ENCODE measurements around the gene C12orf57. TPM values are rescaled to one million over a fixed set of nuclear protein-coding genes. Genes with fewer than 3 reads are reported as not detected.
A peak's percentile ranks its signal among the peaks of the same experiment; 100 is the strongest.

Gene C12orf57
- total RNA-seq, 1 donor from 2014 or later, result 251 TPM

- intact Hi-C loops (cut with DNase I), result no loop called here
- no peak for ATAC-seq (ENCODE audit: poor library complexity)
Measured at GRCh38 chr12:6975297-6976032, 31.6 kb downstream of the C12orf57 start.

GRCh38 chr12:6977653-6978052 is 33.8 kb downstream of the C12orf57 start:
- ATAC-seq (ENCODE audit: poor library complexity), result no peak
- intact Hi-C loops (cut with DNase I), result no loop called here
- DNase-seq, result no peak

More at GRCh38 chr12:6975297-6976032, 31.6 kb downstream of the C12orf57 start:
- no peak for DNase-seq

- no peak for ATAC-seq (ENCODE audit: poor library complexity)
- DNase-seq, result no peak
- intact Hi-C loops (cut with DNase I), result no loop called here
Measured at GRCh38 chr12:6978188-6978587, 34.4 kb downstream of the C12orf57 start.

GRCh38 chr12:6978611-6979011 is 34.8 kb downstream of the C12orf57 start:
- DNase-seq, result no peak
- peak; percentile 44 for ATAC-seq (ENCODE audit: poor library complexity)
- intact Hi-C loops (cut with DNase I), result no loop called here

- intact Hi-C loops (cut with DNase I), result no loop called here
- no peak for DNase-seq
- ATAC-seq (ENCODE audit: poor library complexity), result peak; percentile 82
Measured at GRCh38 chr12:6979021-6979420, 35.2 kb downstream of the C12orf57 start.

- DNase-seq, result no peak
- intact Hi-C loops (cut with DNase I), result no loop called here
- peak; percentile 6 for ATAC-seq (ENCODE audit: poor library complexity)
Measured at GRCh38 chr12:6979453-6979852, 35.6 kb downstream of the C12orf57 start.

GRCh38 chr12:6980075-6980474 is 36.3 kb downstream of the C12orf57 start:
- intact Hi-C loops (cut with DNase I), result no loop called here
- no peak for DNase-seq
- ATAC-seq (ENCODE audit: poor library complexity), result no peak

GRCh38 chr12:6980740-6981139 is 36.9 kb downstream of the C12orf57 start:
- no peak for ATAC-seq (ENCODE audit: poor library complexity)
- DNase-seq, result no peak
- intact Hi-C loops (cut with DNase I), result no loop called here

- ATAC-seq (ENCODE audit: poor library complexity) (no peak), DNase-seq (no peak)
- intact Hi-C loops (cut with DNase I), result no loop called here
Measured at GRCh38 chr12:6981152-6982052, 37.6 kb downstream of the C12orf57 start.

GRCh38 chr12:6982532-6982931 is 38.7 kb downstream of the C12orf57 start:
- intact Hi-C loops (cut with DNase I), result no loop called here
- DNase-seq, result no peak
- ATAC-seq (ENCODE audit: poor library complexity), result no peak

GRCh38 chr12:6987956-6988553 is 44.2 kb downstream of the C12orf57 start:
- no peak for DNase-seq
- ATAC-seq (ENCODE audit: poor library complexity), result peak; percentile 42
- intact Hi-C loops (cut with DNase I), result no loop called here

Small RNAs within 50 kb of the gene (microRNA-seq; reads per million reads assigned to microRNA genes)
- gene MIR141, result not detected
- gene MIR200C, result 8.4 reads per million, percentile 22 among the genes with 10 or more reads in this experiment

Other genes starting within 250 kb of the C12orf57 start
- 0.35 TPM for gene PIANP, start 243.2 kb upstream of the C12orf57 start, total RNA-seq
- 70.4 TPM for gene COPS7A, start 220.0 kb upstream of the C12orf57 start, total RNA-seq
- gene MLF2, start 190.9 kb upstream of the C12orf57 start, total RNA-seq, result 153 TPM
- gene PTMS, start 177.7 kb upstream of the C12orf57 start, total RNA-seq, result 108 TPM
- 0.22 TPM for gene LAG3, start 171.5 kb upstream of the C12orf57 start, total RNA-seq
- gene CD4, start 154.5 kb upstream of the C12orf57 start, total RNA-seq, result 10.4 TPM
- gene GPR162, start 122.2 kb upstream of the C12orf57 start, total RNA-seq, result 4.4 TPM
- gene P3H3, start 115.6 kb upstream of the C12orf57 start, total RNA-seq, result 10.0 TPM
- gene GNB3, start 103.1 kb upstream of the C12orf57 start, total RNA-seq, result 2.9 TPM
- 1.3 TPM for gene CDCA3, start 92.7 kb upstream of the C12orf57 start, total RNA-seq
- gene USP5, start 91.9 kb upstream of the C12orf57 start, total RNA-seq, result 63.0 TPM
- gene TPI1, start 76.5 kb upstream of the C12orf57 start, total RNA-seq, result 804 TPM
- gene SPSB2, start 70.7 kb upstream of the C12orf57 start, total RNA-seq, result 3.2 TPM
- 8.2 TPM for gene LRRC23, start 39.2 kb upstream of the C12orf57 start, total RNA-seq
- gene ENO2, start 29.4 kb upstream of the C12orf57 start, total RNA-seq, result 7.4 TPM
- gene ATN1, start 16.1 kb upstream of the C12orf57 start, total RNA-seq, result 69.7 TPM
- not detected for gene RNU7-1, start 206 bp upstream of the C12orf57 start, total RNA-seq
- gene PTPN6, start 7.3 kb downstream of the C12orf57 start, total RNA-seq, result 7.2 TPM
- gene PHB2, start 26.6 kb downstream of the C12orf57 start, total RNA-seq, result 136 TPM
- 39.0 TPM for gene EMG1, start 26.9 kb downstream of the C12orf57 start, total RNA-seq
- gene LPCAT3, start 74.5 kb downstream of the C12orf57 start, total RNA-seq, result 48.7 TPM
- 142 TPM for gene C1S, start 116.7 kb downstream of the C12orf57 start, total RNA-seq
- gene C1R, start 148.4 kb downstream of the C12orf57 start, total RNA-seq, result 165 TPM
- 10.7 TPM for gene C1RL, start 165.2 kb downstream of the C12orf57 start, total RNA-seq
- gene RBP5, start 184.9 kb downstream of the C12orf57 start, total RNA-seq, result 0.46 TPM
- 3.7 TPM for gene CLSTN3, start 186.3 kb downstream of the C12orf57 start, total RNA-seq
- gene PEX5, start 245.7 kb downstream of the C12orf57 start, total RNA-seq, result 34.1 TPM

All from Right ventricle myocardium superior (tissue), 1 donor.